Kidney epithelial cell (primary cell): ENCODE results near the gene FGGY. TPM values are rescaled to one million over a fixed set of nuclear protein-coding genes. Genes with fewer than 3 reads are reported as not detected.
"Not testable (repeated sequence)": the region's sequence is repeated elsewhere in the genome, so short reads cannot be mapped to it uniquely, and the experiment has no call there.

ENCODE experiments used
- DNase-seq: peaks from one replicate; pipeline ENCODE4 v3.0.0-alpha.2; 2010; ENCODE audit warnings: low read depth
- H3K27me3 ChIP-seq: 2 replicates; pipeline ENCODE4 v1.6.0; 2011; ENCODE audit warnings: low read length; ENCODE audit not compliant: control insufficient read depth, insufficient read depth
- H3K36me3 ChIP-seq: 2 replicates; pipeline ENCODE4 v1.5.1; 2011; ENCODE audit warnings: low read length; ENCODE audit not compliant: control insufficient read depth, insufficient read depth
- H3K4me3 ChIP-seq: 2 replicates; pipeline ENCODE4 v1.5.1; 2011; ENCODE audit warnings: low read depth, mild to moderate bottlenecking, control low read depth, low read length
- total RNA-seq: library from RNA; depleted of rRNA; stranded (reverse); fragments of >200 nt; gene quantifications from 2 replicates; pipeline ENCODE4 v1.2.3, GENCODE V29; 2015
- TF ChIP-seq, protein P1 (sequence below): IDR thresholded peaks from 2 replicates; pipeline ENCODE4 v1.5.1; 2011; ENCODE audit warnings: mild to moderate bottlenecking, moderate library complexity, low read length, control low read depth, inconsistent platforms; ENCODE audit not compliant: insufficient read depth, poor library complexity, severe bottlenecking

The FGGY gene
- total RNA-seq, 1 donor from 2014 or later, result 8.6 TPM

DNA sequence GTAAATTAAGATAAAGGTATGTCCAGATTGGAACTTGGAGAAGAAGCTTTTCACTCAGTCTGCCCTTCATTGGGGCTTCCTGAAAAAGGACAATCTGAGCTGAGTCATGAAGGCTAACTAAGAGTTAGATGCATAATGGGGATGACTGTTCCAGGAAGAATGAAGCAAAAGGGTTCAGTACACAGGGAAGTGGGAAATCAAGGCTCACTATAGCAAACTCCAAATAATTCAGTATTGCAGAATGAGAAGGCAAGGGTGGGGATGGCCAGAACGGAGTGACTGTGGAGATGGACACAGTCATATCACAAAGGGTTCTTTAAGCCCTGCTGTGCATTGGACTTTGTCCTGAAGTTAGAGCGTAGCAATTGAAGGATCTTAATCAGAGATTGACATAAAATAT, 158.3 kb downstream of the FGGY start:
- Histone ChIP-seq H3K36me3 (no peaks in the 10 kb centered on the region), H3K4me3 (no peak overlapping the region), H3K27me3 (no peaks in the 10 kb centered on the region)
- peak; percentile 42 for DNase-seq
- TF ChIP-seq, protein P1, sequence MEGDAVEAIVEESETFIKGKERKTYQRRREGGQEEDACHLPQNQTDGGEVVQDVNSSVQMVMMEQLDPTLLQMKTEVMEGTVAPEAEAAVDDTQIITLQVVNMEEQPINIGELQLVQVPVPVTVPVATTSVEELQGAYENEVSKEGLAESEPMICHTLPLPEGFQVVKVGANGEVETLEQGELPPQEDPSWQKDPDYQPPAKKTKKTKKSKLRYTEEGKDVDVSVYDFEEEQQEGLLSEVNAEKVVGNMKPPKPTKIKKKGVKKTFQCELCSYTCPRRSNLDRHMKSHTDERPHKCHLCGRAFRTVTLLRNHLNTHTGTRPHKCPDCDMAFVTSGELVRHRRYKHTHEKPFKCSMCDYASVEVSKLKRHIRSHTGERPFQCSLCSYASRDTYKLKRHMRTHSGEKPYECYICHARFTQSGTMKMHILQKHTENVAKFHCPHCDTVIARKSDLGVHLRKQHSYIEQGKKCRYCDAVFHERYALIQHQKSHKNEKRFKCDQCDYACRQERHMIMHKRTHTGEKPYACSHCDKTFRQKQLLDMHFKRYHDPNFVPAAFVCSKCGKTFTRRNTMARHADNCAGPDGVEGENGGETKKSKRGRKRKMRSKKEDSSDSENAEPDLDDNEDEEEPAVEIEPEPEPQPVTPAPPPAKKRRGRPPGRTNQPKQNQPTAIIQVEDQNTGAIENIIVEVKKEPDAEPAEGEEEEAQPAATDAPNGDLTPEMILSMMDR, result no peak

- TF ChIP-seq, protein P1, result no peak
- H3K27me3 ChIP-seq, result no peaks in the 10 kb centered on the region
- DNase-seq, result no peak
- H3K36me3 ChIP-seq, result no peaks in the 10 kb centered on the region
- no peak overlapping the region for H3K4me3 ChIP-seq
Observed at GRCh38 chr1:59457786-59458185, 160.9 kb downstream of the FGGY start.

DNA sequence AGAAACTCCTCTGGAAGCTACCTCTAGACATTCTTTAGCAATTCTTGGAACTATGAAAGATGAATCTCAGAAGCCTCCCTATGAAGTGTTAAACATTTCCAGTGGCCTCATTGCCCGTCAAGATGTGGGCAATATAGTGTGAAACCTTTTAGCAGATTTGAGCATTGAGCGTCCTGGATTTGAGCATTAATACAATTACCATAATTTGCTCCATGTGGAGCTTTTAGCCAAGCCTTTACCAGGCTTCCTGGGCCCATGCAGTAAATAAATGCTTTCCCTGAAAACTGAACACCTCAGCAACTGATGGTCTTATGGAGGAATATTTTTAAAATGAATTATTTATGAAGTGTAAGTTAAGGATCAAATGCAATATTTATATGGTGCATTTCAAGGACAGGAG, 162.0 kb downstream of the FGGY start:
- no peaks in the 10 kb centered on the region for H3K36me3 ChIP-seq
- no peak for DNase-seq
- H3K27me3 ChIP-seq, result no peaks in the 10 kb centered on the region
- TF ChIP-seq, protein P1, result no peak
- no peak overlapping the region for H3K4me3 ChIP-seq

DNA sequence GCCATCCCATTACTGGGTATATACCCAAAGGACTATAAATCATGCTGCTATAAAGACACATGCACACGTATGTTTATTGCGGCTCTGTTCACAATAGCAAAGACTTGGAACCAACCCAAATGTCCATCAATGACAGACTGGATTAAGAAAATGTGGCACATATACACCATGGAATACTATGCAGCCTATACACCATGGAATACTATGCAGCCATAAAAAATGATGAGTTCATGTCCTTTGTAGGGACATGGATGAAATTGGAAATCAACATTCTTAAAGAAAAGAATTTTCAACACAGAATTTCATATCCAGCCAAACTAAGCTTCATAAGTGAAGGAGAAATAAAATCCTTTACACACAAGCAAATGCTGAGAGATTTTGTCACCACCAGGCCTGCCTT, 166.0 kb downstream of the FGGY start:
- not testable (repeated sequence) for DNase-seq, H3K36me3 ChIP-seq, H3K4me3 ChIP-seq, H3K27me3 ChIP-seq

GRCh38 chr1:59465478-59465877, 168.6 kb downstream of the FGGY start:
- not testable (repeated sequence) for DNase-seq, H3K36me3 ChIP-seq, H3K4me3 ChIP-seq, H3K27me3 ChIP-seq

DNA sequence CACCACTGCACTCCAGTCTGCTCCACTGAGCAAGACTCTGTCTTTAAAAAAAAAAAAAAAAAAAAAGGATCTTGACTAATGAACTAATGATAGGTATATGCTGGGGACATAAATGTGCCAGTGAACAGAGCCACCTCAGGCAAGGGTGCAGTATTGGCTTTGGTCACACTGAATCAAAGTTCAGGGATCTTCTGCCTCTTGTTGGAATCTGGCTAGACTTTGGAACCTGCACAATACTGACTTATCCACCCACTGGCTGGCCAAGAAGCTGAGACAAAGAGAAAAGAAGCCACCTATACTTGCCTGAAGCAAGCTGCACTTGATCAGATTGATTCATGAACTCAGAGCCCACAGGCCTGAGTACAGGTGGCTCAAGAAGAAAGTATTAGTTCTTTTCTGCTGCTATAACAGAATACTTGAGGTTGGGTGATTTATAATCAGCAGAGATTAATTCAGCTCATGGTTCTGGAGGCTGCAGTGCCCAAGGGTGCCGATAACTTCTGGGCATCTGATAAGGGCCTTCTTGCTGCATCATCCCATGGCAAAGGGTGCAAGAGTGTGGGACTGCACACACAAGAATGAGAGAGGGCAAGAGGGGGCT, 172.0 kb downstream of the FGGY start:
- no peak for DNase-seq
- no peaks in the 10 kb centered on the region for H3K27me3 ChIP-seq
- no peak overlapping the region for H3K4me3 ChIP-seq
- TF ChIP-seq, protein P1, result no peak
- H3K36me3 ChIP-seq, result no peaks in the 10 kb centered on the region

GRCh38 chr1:59471991-59472570, 175.2 kb downstream of the FGGY start:
- not testable (repeated sequence) for DNase-seq, H3K4me3 ChIP-seq, H3K36me3 ChIP-seq, H3K27me3 ChIP-seq
